GM12878 (cell line): ENCODE data around the gene IGF1R. TPM values are rescaled to one million over a fixed set of nuclear protein-coding genes. Genes with fewer than 3 reads are reported as not detected.

Source experiments
- ATAC-seq: fragments of 200-7000 bp; cut with Tn5 transposase; 3 replicates; pipeline ENCODE4 v1.9.1; 2020; ENCODE audit warnings: mild to moderate bottlenecking, moderate library complexity
- BruUV-seq: library from RNA; stranded (reverse); fragments of 400-500 nt; replicated peaks from 2 replicates; lab custom pipeline; 2021; lab: Mats Ljungman, UMichigan
- CTCF ChIA-PET: fragments of 300-600 bp; sonication (Branson Sonifier 250); formaldehyde crosslinking; extraction: SDS; loops from one replicate; lab custom pipeline; 2021; ENCODE audit warnings: inconsistent platforms; lab: Yijun Ruan, JAX
- POLR2A ChIA-PET: fragments of 350-600 bp; formaldehyde crosslinking; extraction: SDS; loops from one replicate; lab custom pipeline; 2021; ENCODE audit warnings: inconsistent platforms; lab: Charles Lee
- RAD21 ChIA-PET: fragments of 300-600 bp; sonication (Branson Sonifier 250); formaldehyde crosslinking; loops from one replicate; lab custom pipeline; 2023; ENCODE audit warnings: antibody characterized with exemption; ENCODE audit not compliant: unreplicated experiment; lab: Charles Lee
- SMC1A ChIA-PET: fragments of 300-600 bp; sonication (Branson Sonifier 250); formaldehyde crosslinking; loops from one replicate; lab custom pipeline; 2023; ENCODE audit not compliant: unreplicated experiment, uncharacterized antibody; lab: Charles Lee
- DNase-seq: peaks from one replicate; pipeline ENCODE4 v3.0.0-alpha.2; 2011; ENCODE audit warnings: low read depth, low spot score
- FAIRE-seq: peaks from 3 replicates; lab custom pipeline; 2011; peaks lifted over from hg19 to GRCh38; lab: Jason Lieb, UNC
- H2AFZ ChIP-seq: 2 replicates; pipeline ENCODE4 v1.6.0; 2011; ENCODE audit warnings: low read depth, low read length, control low read depth; ENCODE audit not compliant: control insufficient read depth
- H3K27ac ChIP-seq: 2 replicates; pipeline ENCODE4 v1.5.1; 2011; ENCODE audit warnings: control low read depth; ENCODE audit not compliant: control insufficient read depth, insufficient read depth
- H3K27me3 ChIP-seq, 2 experiments: replicated peaks in 1 of 2; 2 replicates each; pipeline versions ENCODE4 v1.6.0 to v1.6.1; 2011; ENCODE audit warnings: low read length in 1 of 2; ENCODE audit not compliant: control insufficient read depth in 2 of 2, insufficient read depth in 2 of 2
- H3K36me3 ChIP-seq, 2 experiments: 2 replicates each; pipeline ENCODE4 v1.5.1; 2011; ENCODE audit warnings: low read length in 1 of 2; ENCODE audit not compliant: control insufficient read depth in 2 of 2, insufficient read depth in 2 of 2
- H3K4me1 ChIP-seq: 2 replicates; pipeline ENCODE4 v1.6.1; 2011; ENCODE audit warnings: mild to moderate bottlenecking, low read length, moderate library complexity, mixed read lengths; ENCODE audit not compliant: control insufficient read depth, insufficient read depth
- H3K4me2 ChIP-seq: 2 replicates; pipeline ENCODE4 v1.6.0; 2011; ENCODE audit warnings: control low read depth; ENCODE audit not compliant: control insufficient read depth, insufficient read depth
- H3K4me3 ChIP-seq: fragments of 200-600 bp; sonication (generic); 2 replicates; pipeline ENCODE4 v1.5.1; 2016
- H3K79me2 ChIP-seq: 2 replicates; pipeline ENCODE4 v1.6.0; 2011; ENCODE audit warnings: low read length; ENCODE audit not compliant: control insufficient read depth, insufficient read depth
- H3K9ac ChIP-seq: 2 replicates; pipeline ENCODE4 v1.8.0; 2011; ENCODE audit warnings: low read length, control low read depth, mixed read lengths; ENCODE audit not compliant: control insufficient read depth, insufficient read depth
- H3K9me3 ChIP-seq: replicated peaks from 3 replicates; pipeline ENCODE4 v1.5.1; 2011; ENCODE audit warnings: mild to moderate bottlenecking, low read length; ENCODE audit not compliant: control insufficient read depth, insufficient read depth
- H4K20me1 ChIP-seq: 2 replicates; pipeline ENCODE4 v1.6.0; 2011; ENCODE audit not compliant: control insufficient read depth, insufficient read depth
- JUND ChIP-seq: IDR thresholded peaks from 2 replicates; pipeline ENCODE4 v1.6.1; 2012; ENCODE audit warnings: low read depth, mild to moderate bottlenecking, low read length, improper control_type of control experiment, moderate library complexity
- MYB ChIP-seq: fragments of 150-350 bp; IDR thresholded peaks from 2 replicates; pipeline ENCODE4 v1.6.1; 2014; ENCODE audit warnings: mild to moderate bottlenecking, low read depth, low read length, borderline replicate concordance
- RAD21 ChIP-seq: IDR thresholded peaks from 2 replicates; pipeline ENCODE4 v1.6.1; 2011; ENCODE audit warnings: mild to moderate bottlenecking, low read depth, low read length, moderate library complexity; ENCODE audit not compliant: insufficient read depth
- RB1 ChIP-seq: fragments of 450-650 bp; formaldehyde crosslinking; IDR thresholded peaks from 2 replicates; pipeline ENCODE4 v1.6.1; 2017; ENCODE audit warnings: mild to moderate bottlenecking, borderline replicate concordance
- RUNX3 ChIP-seq: IDR thresholded peaks from 2 replicates; pipeline ENCODE4 v1.6.1; 2012; ENCODE audit warnings: low read length, inconsistent platforms
- SMARCA5 ChIP-seq: fragments of 450-650 bp; IDR thresholded peaks from 2 replicates; pipeline ENCODE4 v1.6.1; 2017; ENCODE audit warnings: mild to moderate bottlenecking
- SP1 ChIP-seq: IDR thresholded peaks from one replicate; pipeline ENCODE4 v1.6.1; 2011; ENCODE audit warnings: low read depth, low read length
- SPI1 ChIP-seq: IDR thresholded peaks from 2 replicates; pipeline ENCODE4 v1.6.1; 2011; ENCODE audit warnings: low read depth, mild to moderate bottlenecking, low read length, moderate library complexity, borderline replicate concordance; ENCODE audit not compliant: insufficient read depth
- SRF ChIP-seq, 2 experiments: IDR thresholded peaks; 2 replicates each; pipeline ENCODE4 v1.6.1; 2011; ENCODE audit warnings: low read depth in 2 of 2, low read length in 2 of 2, mild to moderate bottlenecking in 1 of 2, moderate library complexity in 1 of 2
- STAT3 ChIP-seq: IDR thresholded peaks from 2 replicates; pipeline ENCODE4 v1.6.1; 2011; ENCODE audit warnings: low read depth, low read length, improper control_type of control experiment
- TCF12 ChIP-seq: IDR thresholded peaks from 2 replicates; pipeline ENCODE4 v1.6.1; 2011; ENCODE audit warnings: low read depth, mild to moderate bottlenecking, low read length
- WGBS: methylation state at CpG from one replicate; pipeline ENCODE4 v1.1.6; 2016; ENCODE audit warnings: low lambda C conversion rate; ENCODE audit not compliant: insufficient replicate concordance, insufficient coverage; ENCODE audit errors: missing lambda C conversion rate; 5-methylcytosine and 5-hydroxymethylcytosine counted together
- in situ Hi-C: fragments of 300-500 bp; cut with MboI; formaldehyde crosslinking; loops from 9 replicates; pipeline ENCODE4 v1.14.3; 2018; ENCODE audit warnings: mixed read lengths
- intact Hi-C: fragments of 100-400 bp; cut with micrococcal nuclease; formaldehyde crosslinking; loops from one replicate; pipeline ENCODE4 v1.14.2; 2022; ENCODE audit not compliant: unreplicated experiment
- polyA plus RNA-seq, 11 experiments: library from polyadenylated mRNA; depleted of rRNA in 4 of 11; unstranded in 6 of 11; stranded (reverse) in 5 of 11; fragments of >200 nt; fragmentation: Nextera tagmentation in 4 of 11; fragmentation: Illumina TruSeq in 1 of 11; extraction: Ambion mirVana in 4 of 11; extraction: Trizol in 1 of 11; gene quantifications; 1 replicate in 1 of 11; 2 replicates in 10 of 11; pipeline versions ENCODE4 v1.2.1 to v1.2.3, GENCODE V29; 2011 to 2016; ENCODE audit warnings: inconsistent platforms in 2 of 11, missing spikeins in 2 of 11, low read depth in 1 of 11
- total RNA-seq, 4 experiments: library from RNA; depleted of rRNA in 3 of 4; stranded (reverse); fragments of >200 nt in 3 of 4; fragmentation: Illumina TruSeq in 1 of 4; extraction: Trizol in 1 of 4; gene quantifications; 2 replicates each; pipeline versions ENCODE4 v1.2.1 to v1.2.3, GENCODE V29; 2013 to 2021
- TF ChIP-seq, protein P1 (sequence below): IDR thresholded peaks from 2 replicates; pipeline ENCODE4 v1.6.1; 2011; ENCODE audit warnings: mild to moderate bottlenecking, low read depth, low read length, moderate library complexity; ENCODE audit not compliant: insufficient replicate concordance
- TF ChIP-seq, protein P2 (sequence below), 3 experiments: IDR thresholded peaks in 2 of 3; conservative IDR thresholded peaks in 1 of 3; 2 replicates each; pipeline ENCODE4 v1.5.1; 2011; ENCODE audit warnings: low read depth in 3 of 3, low read length in 3 of 3, mild to moderate bottlenecking in 3 of 3, control low read depth in 2 of 3, moderate library complexity in 2 of 3, inconsistent platforms in 1 of 3, mixed read lengths in 1 of 3; ENCODE audit not compliant: control insufficient read depth in 2 of 3, insufficient read depth in 1 of 3; ENCODE audit errors: extremely low read depth in 1 of 3
- TF ChIP-seq, protein P3 (sequence below): fragments of 450-650 bp; IDR thresholded peaks from 2 replicates; pipeline ENCODE4 v1.6.1; 2014; ENCODE audit warnings: mild to moderate bottlenecking
- TF ChIP-seq, protein P4 (sequence below): fragments of 450-650 bp; formaldehyde crosslinking; IDR thresholded peaks from 2 replicates; pipeline ENCODE4 v1.5.0; 2022; ENCODE audit warnings: mild to moderate bottlenecking, missing genetic modification characterization

Gene IGF1R
- total and polyA plus RNA-seq, 10 of the 15 experiments (the other 5 are each of a cell fraction or from before 2014, with no cell fraction given), result 0.03 to 2.7 (median 0.66) TPM

DNA sequence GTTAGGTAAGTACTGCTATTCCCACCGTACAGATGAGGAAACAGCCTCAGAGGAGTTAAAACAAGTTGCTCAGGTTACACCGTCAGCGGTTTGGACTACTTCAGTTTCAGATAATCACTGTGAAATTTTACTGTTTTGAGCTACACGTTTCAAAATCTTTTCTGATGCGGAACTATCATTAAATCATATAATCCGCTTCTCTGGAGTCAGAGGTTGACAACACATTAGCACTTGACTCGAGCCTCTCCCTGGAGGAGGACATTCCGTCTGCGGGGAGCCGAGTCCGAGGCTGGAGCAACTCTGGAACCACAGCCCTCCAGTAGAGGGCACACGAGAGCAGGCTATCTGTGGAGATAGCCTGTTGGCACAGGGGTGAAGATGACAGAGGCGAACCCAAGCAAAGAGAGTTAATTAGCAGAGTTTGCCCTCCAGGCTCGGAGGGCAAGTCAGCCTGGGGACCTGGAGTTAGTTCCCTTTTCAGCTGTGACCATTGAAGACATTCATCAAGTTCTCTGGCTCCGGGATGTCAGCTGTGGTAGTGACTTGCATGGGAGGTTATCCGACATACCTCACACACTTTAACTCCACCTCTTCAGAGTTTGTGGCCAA is 131.2 kb downstream of the IGF1R start:
- no peaks in the 10 kb centered on the region for H4K20me1 ChIP-seq
- H3K4me3 ChIP-seq, result no peak overlapping the region
- peak; percentile 41 for DNase-seq
- intact Hi-C loops, result loop anchor here (1.0 to 5.0 kb wide), 7 partner anchors 101 to 433 kb away; no protein-coding TSS in a partner anchor
- no peak overlapping the region for H3K4me2 ChIP-seq
- no TSS peak for BruUV-seq
- peaks cover 19% of the 10 kb centered on the region for H3K4me1 ChIP-seq
- no peaks in the 10 kb centered on the region for H3K9me3 ChIP-seq
- 21% methylated on average over 16 of the region's 16 CpGs for WGBS
- H3K27ac ChIP-seq, result no peak overlapping the region
- H3K27me3 ChIP-seq, result no peaks in the 10 kb centered on the region
- ChIA-PET CTCF (interaction anchor here (0.6 to 7.1 kb wide), 30 partner anchors 10 to 434 kb away, joined by 3 to 119 read pairs (median 4); no protein-coding TSS in a partner anchor), RAD21 (interaction anchor here (0.7 to 6.3 kb wide), 7 partner anchors 101 to 299 kb away, joined by 3 to 53 read pairs (median 7); no protein-coding TSS in a partner anchor), SMC1A (interaction anchor here (0.7 to 4.9 kb wide), 14 partner anchors 8 to 309 kb away, joined by 3 to 40 read pairs (median 4); no protein-coding TSS in a partner anchor), POLR2A (no interaction called here)
- H3K79me2 ChIP-seq, result no peaks in the 10 kb centered on the region
- no peak overlapping the region; the same call in 1 of the 2 replicates for H2AFZ ChIP-seq
- H3K9ac ChIP-seq, result no peak overlapping the region
- peak; percentile 76 for FAIRE-seq
- ATAC-seq, result peak; percentile 89
- in situ Hi-C loops, result loop anchor here (5.0 to 10.0 kb wide), 2 partner anchors 298 to 435 kb away; no protein-coding TSS in a partner anchor
- H3K36me3 ChIP-seq, result no peaks in the 10 kb centered on the region
- TF ChIP-seq, protein P1, sequence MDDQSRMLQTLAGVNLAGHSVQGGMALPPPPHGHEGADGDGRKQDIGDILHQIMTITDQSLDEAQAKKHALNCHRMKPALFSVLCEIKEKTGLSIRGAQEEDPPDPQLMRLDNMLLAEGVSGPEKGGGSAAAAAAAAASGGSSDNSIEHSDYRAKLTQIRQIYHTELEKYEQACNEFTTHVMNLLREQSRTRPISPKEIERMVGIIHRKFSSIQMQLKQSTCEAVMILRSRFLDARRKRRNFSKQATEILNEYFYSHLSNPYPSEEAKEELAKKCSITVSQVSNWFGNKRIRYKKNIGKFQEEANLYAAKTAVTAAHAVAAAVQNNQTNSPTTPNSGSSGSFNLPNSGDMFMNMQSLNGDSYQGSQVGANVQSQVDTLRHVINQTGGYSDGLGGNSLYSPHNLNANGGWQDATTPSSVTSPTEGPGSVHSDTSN, result no peak
- TF ChIP-seq SP1, result no peak
- TF ChIP-seq, protein P2, sequence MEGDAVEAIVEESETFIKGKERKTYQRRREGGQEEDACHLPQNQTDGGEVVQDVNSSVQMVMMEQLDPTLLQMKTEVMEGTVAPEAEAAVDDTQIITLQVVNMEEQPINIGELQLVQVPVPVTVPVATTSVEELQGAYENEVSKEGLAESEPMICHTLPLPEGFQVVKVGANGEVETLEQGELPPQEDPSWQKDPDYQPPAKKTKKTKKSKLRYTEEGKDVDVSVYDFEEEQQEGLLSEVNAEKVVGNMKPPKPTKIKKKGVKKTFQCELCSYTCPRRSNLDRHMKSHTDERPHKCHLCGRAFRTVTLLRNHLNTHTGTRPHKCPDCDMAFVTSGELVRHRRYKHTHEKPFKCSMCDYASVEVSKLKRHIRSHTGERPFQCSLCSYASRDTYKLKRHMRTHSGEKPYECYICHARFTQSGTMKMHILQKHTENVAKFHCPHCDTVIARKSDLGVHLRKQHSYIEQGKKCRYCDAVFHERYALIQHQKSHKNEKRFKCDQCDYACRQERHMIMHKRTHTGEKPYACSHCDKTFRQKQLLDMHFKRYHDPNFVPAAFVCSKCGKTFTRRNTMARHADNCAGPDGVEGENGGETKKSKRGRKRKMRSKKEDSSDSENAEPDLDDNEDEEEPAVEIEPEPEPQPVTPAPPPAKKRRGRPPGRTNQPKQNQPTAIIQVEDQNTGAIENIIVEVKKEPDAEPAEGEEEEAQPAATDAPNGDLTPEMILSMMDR (IDR thresholded peaks at IDR 0.05 in 2 of 3, conservative IDR thresholded peaks at IDR 0.05 in 1 of 3; ENCODE audit: control insufficient read depth in 2 of 3, extremely low read depth in 1 of 3, insufficient read depth in 1 of 3, low read depth in 3 of 3, low read length in 3 of 3), result peak; percentile 80 to 99 (median 96)
- TF ChIP-seq SPI1, result no peak
- no peak for TF ChIP-seq STAT3
- TF ChIP-seq TCF12, result no peak
- TF ChIP-seq RAD21, result peak; percentile 84
- 0 out of 2 replicates have a peak, but pooled peaks have one; percentile 39 for TF ChIP-seq SMARCA5
- no peak for TF ChIP-seq JUND
- TF ChIP-seq RUNX3, result peak; percentile 73
- TF ChIP-seq MYB, result no peak
- TF ChIP-seq, protein P3, sequence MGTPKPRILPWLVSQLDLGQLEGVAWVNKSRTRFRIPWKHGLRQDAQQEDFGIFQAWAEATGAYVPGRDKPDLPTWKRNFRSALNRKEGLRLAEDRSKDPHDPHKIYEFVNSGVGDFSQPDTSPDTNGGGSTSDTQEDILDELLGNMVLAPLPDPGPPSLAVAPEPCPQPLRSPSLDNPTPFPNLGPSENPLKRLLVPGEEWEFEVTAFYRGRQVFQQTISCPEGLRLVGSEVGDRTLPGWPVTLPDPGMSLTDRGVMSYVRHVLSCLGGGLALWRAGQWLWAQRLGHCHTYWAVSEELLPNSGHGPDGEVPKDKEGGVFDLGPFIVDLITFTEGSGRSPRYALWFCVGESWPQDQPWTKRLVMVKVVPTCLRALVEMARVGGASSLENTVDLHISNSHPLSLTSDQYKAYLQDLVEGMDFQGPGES, result no peak
- TF ChIP-seq SRF (IDR thresholded peaks at IDR 0.05; ENCODE audit: low read depth in 2 of 2, low read length in 2 of 2), result 0 out of 4 replicates have a peak, but pooled peaks of 1 of the 2 experiments have one; percentile 10
- 0 out of 2 replicates have a peak, but pooled peaks have one; percentile 52 for TF ChIP-seq RB1
- TF ChIP-seq, protein P4, sequence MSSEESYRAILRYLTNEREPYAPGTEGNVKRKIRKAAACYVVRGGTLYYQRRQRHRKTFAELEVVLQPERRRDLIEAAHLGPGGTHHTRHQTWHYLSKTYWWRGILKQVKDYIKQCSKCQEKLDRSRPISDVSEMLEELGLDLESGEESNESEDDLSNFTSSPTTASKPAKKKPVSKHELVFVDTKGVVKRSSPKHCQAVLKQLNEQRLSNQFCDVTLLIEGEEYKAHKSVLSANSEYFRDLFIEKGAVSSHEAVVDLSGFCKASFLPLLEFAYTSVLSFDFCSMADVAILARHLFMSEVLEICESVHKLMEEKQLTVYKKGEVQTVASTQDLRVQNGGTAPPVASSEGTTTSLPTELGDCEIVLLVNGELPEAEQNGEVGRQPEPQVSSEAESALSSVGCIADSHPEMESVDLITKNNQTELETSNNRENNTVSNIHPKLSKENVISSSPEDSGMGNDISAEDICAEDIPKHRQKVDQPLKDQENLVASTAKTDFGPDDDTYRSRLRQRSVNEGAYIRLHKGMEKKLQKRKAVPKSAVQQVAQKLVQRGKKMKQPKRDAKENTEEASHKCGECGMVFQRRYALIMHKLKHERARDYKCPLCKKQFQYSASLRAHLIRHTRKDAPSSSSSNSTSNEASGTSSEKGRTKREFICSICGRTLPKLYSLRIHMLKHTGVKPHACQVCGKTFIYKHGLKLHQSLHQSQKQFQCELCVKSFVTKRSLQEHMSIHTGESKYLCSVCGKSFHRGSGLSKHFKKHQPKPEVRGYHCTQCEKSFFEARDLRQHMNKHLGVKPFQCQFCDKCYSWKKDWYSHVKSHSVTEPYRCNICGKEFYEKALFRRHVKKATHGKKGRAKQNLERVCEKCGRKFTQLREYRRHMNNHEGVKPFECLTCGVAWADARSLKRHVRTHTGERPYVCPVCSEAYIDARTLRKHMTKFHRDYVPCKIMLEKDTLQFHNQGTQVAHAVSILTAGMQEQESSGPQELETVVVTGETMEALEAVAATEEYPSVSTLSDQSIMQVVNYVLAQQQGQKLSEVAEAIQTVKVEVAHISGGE, result no peak
